ENCODE measurements around the gene DAPL1.
"Not testable (repeated sequence)": the region's sequence is repeated elsewhere in the genome, so short reads cannot be mapped to it uniquely, and the experiment has no call there.

Gene DAPL1

DNA sequence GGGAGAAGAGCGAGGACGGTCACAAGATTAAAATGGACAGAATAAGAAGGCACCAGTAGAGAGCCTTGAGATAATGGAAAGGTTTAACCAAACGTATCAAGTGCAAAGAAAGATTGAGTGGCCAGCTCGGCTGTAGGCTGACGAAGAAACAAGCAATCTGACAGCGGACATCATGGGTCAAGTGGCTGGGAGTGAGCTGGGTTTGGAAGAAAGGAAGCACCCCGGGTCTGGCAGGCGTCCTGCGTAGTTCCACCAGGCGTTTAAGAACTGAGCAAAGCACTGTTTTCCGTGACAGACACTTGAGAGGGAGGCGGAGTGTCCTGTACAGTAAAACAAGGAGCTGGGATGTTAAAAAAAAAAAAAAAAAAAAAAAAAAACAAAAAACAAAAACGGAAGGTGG, 27.1 kb downstream of the DAPL1 start:
- no peak for DNase-seq (ENCODE audit: low read depth)

DNA sequence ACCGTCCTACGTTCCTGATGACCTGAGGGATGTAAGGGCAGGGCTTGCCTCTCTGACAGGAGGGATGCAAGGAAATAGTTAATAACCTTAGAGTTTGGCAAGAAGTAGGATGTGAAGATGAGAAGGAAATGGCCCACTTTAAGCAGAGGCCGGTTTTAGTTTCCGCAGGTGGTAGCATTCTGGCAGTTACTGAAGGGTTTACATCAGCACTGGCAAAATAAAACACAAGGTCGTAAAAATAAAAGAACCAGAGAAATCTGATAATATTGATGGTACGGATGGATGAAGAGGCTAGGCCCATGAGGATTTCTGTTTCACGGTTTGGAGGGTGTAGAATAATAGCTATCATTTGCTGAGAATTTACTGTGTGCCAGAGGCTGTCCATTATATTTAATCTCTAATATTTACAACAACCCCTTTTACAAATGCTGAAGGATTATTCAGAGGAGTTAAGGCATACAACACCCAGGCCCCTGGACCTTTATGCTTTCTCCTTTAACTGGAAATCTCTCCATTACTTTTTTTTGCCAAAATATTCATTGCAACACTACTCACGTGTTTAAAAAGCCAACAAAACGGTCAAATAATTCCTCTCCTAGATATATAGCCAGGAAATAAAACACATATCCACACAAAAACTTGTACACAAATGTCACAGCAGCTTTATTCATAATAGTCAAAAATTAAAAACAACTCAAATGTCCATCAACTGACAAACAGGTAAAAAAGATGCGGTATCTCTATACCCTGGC, 28.5 kb downstream of the DAPL1 start:
- no peak for DNase-seq (ENCODE audit: low read depth)

DNA sequence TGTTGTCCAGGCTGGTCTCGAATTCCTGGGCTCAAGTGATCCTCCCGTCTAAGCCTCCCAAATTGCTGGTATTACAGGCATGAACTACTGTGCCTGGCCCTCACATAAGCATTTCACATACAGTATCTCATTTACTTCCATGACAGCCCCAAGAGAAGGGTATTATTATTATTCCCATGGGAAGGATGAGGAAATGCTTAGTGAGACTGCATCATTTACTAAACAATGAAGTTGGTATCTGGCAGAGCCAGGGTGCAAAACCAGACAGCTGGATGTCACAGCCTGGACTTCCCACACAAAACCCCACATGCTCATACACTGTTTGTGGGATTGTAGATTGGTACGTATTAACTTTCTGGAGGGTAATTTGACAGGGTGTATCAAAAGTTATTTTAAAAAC, 29.9 kb downstream of the DAPL1 start:
- no peak for DNase-seq (ENCODE audit: low read depth)

DNA sequence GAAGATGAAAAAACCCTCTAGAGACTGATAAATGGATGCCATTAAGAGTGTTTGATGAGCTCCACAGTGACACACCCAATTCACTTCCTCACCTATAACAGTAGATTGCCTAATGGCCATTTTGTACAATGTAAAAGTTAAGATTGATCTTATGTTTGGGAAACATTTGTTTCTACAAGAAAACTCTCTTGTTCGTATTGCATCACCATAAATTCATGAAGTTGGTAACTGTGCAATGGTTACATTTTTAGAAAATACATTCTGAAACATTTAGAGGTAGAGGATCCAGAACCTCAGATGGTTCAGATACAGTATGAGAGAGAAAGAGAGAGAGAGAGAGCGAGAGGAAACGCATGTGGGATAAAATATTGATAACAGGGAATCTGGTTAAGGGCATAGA, 31.8 kb downstream of the DAPL1 start:
- no peak for DNase-seq (ENCODE audit: low read depth)

DNA sequence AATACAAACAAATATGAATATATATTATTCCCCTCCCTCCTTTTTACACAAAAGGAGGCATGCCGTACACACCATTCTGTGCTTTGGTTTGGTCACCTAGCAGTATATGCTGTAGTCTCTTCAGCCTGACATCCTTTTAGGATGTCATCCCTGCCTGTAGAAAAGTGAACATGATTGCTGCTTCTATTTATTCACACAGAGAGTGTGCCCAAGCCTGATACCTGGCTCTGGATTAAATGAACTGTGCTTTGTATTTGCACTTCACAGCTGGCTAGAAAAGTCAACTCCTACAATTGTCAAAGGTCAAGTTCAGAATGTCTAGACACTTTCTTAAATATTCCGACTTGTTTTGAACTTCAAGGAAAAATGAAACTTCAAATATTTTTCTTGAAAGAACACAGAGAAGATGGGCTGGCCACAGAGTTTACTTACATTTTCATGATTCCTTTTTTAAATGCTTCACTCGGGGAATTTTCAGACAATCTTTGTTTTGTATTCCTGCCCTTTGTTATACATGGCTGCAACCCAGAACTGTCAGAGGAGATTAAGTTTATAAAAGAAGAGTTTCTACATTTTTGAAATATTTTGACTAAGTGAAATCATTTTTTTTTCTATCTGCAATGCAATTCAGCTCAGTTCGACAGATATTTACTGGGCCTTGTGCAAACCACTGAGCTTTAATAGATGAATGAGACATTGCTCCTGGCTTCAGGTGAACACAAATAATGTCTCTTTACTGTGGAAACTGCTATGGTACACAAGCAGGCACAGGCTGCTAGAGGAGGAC, 33.5 kb downstream of the DAPL1 start:
- DNase-seq (ENCODE audit: low read depth): no peak

DNA sequence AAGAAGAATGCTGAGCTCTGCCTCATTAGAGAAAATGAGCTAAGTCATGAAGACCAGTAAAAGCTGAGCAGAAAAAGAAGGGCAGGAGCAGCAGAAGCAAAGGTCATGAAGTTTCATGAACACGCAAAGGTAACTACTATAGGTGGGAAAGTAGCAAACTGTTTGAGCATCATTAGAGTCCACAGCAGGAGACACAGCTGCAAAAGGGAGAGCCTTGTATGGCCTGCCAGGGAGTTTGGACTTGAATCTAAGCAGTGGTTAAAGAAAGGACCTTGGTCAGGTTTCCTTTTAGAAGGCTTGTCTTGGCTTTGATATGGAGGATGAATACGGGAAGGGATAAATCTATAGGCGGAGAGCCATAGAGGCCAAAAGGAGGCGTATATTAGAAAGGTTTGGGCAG, 34.0 kb downstream of the DAPL1 start:
- DNase-seq (ENCODE audit: low read depth): no peak

DNA sequence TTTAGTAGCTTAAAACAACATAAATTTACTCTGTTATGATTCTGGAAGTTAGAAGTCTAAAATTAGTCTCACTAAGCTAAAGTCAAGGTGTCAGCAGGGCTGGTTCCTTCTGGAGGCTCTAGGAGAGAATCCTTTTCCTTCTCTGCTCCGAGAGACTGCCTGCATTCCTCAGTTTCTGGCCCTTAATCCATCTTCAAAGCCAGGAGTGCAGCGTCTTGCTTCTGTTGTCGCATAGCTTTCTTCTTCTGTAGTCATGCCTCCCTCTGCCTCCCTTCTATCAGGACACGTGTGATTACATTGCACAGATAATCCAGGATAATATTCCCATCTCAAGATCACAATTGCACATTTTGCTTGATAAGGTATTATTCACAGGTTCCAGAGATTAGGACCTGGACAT, 35.1 kb downstream of the DAPL1 start:
- DNase-seq (ENCODE audit: low read depth): no peak

DNA sequence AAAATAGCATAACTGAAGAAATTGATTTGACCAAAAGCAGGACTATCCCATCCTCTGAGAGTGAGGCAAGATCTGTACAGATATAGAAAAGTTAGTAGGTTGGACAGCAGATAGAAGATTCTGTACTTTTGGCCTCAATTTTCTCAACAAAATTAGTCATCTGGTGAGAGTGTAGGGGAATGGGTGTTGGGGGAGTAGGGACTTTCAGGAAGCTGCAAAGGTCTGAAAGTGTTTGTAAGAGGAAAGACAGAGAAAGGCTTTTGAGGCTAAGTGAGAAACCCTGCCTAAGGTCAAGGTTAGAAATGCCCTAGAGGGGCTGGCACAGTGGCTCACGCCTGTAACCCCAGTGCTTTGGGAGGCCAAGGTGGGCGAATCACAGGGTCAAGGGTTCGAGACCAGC, 40.3 kb downstream of the DAPL1 start:
- DNase-seq (ENCODE audit: low read depth): no peak

DNA sequence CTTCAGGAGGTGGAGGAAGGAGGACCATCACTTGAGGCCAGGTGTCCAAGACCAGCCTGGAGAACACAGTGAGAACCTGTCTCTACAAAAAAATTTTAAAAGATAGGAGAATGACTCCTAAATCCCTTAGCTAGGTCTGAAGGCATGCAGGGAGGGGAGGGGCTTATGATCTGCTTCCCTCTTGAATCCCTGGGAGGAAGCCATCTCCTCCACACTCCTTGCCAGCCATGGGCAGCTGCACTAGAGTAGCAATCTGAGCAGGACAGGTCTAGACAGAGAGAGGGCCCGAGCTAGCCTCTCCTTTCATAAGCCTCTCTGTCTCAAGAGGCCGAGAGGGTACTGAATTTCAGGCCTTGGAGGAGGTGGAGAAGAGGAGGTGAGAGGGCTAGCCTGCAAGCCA, 42.5 kb downstream of the DAPL1 start:
- no peak for DNase-seq (ENCODE audit: low read depth)

DNA sequence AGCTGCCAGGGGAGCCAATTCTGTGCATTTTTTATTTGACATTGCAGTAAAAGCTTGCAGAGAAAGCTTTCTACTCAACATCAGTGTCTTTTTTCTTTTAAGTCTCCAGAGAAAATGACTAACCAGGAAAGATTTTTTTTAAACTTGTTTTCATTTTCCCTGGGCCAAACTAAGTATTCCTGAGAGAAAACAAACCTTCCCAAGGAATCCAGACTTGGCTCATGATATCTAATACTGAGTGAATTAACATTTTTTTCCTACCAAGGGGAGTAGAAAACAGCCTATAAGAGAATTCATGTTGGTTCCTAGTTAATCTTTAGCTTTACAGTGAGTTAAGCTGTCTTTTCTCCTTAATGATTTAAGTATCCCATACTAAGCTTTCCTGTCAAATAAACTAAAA, 46.7 kb downstream of the DAPL1 start:
- no peak for DNase-seq (ENCODE audit: low read depth)

DNA sequence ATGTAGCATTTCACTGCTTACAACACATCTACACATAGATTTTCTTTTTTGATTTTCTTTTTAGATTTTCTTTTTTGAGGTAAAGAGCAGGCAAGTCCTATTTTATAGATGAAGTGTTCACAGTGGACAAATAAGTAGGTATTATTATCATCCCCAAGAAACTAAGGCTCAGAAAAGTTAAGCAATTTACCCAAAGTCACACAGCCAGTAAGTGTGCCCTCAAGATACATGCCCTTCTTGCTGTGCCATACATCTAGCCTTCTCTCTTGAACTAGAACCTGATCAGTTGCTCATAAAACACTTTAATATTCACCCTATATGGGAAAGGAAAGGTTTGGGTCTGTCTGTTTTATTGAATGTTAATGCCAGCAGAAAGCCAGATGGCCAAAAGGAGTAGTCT, 50.3 kb downstream of the DAPL1 start:
- DNase-seq (ENCODE audit: low read depth): no peak

DNA sequence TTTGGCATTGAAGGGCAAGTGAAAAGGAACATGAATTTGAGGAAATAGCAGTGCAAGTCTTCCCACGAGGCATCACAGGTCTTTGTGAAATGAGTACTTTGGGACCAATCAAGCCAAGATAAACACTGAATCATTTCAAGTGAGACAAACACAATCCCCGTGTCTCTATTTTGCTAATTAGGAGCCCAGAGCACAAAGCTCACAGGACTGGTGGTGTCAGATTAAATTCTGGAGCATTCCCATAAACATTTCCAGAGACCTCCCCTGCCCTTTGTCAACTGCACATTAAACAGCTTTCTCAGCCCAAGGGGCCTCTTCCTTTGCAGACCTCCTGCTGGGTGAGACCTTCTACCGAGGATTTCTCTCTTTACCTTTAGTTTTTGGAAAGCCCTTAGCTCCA, 50.7 kb downstream of the DAPL1 start:
- DNase-seq (ENCODE audit: low read depth): no peak

DNA sequence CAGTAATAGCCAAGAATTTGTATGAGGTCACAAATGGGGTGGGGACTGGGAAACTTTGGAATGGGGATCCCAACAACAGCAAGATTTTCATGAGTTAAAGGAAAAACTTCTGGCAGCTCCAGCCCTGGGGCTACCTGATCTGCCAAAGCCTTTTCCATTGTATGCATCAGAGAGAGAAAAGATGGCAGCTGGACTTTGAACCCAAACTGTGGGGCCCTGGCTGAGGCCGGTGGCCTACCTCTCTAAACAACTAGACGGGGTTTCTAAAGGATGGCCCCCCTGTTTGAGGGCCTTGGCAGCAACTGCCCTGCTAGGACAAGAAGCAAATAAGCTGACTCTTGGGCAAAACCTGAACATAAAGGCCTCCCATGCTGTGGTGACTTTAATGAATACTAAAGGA, 52.4 kb downstream of the DAPL1 start:
- DNase-seq (ENCODE audit: low read depth): not testable (repeated sequence)

DNA sequence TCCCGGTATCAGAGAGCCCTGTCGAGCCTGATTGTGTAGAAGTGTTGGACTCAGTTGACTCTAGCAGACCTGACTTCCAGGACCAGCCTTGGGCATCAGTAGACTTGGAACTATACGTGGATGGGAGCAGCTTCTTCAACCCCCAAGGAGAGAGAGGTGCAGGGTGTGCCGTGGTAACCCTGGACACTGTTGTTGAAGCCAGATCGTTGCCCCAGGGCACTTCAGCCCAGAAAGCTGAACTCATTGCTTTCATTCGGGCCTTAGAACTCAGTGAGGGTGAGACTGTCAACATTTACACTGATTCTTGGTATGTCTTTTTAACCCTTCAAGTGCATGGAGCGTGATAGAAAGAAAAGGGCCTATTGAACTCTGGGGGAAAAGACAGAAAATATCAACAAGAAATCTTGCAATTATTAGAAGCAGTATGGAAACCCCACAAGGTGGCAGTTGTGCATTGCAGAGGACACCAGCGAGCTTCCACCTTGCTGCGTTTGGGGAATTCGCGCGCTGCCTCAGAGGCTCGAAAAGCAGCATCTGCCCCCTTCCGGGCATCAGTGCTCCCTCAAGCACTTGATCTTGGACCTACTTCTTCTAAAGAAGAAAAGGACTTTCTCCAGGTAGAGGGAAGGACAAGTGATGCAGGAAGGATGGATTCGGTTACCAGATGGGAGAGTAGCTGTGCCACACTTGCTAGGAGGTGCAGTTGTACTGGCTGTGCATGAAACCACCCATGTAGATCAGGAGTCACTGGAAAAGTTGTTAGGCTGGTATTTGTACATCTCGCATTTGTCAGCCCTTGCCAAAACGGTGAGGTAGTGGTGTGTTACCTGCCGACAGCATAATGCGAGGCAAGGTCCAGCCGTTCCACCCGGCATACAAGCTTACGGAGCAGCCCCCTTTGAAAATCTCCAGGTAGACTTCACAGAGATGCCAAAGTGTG, 53.2 kb downstream of the DAPL1 start:
- not testable (repeated sequence) for DNase-seq (ENCODE audit: low read depth)

DNA sequence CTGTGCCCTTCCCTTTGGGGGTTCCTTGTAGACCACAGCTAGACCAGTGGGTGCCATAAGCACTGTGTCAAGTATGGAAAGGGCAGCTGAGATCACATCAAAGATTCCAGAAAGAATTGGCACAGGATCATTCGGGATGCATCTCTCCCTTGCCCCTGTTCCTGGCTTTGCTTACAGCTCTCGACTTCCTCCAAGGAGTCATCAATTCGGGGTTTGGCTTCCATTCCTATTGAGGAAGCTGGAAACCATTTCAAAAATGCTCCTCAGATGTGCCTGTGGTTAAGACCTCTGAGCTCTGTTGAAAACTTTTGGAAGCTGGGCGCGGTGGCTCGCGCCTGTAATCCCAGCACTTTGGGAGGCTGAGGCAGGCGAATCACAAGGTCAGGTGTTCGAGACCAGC, 65.1 kb downstream of the DAPL1 start:
- not testable (repeated sequence) for DNase-seq (ENCODE audit: low read depth)

DNA sequence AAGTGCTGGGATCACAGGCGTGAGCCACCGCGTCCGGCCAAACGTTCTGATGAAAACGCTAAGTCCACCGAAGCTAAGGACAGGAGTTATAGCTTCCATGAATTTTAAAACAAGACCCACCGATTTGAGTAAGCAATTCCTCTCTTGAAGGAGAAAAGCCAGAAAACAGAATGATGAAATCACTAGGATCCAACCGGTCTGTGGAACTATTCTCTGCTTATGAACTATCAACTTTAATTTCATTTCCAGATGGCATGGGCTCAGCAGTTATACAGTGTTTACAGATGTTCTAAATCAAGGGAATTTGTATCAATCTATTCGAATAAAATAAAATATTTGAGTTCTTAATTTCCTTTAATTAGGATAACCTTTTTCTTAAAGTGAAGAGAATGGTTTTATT, 66.5 kb downstream of the DAPL1 start:
- DNase-seq (ENCODE audit: low read depth): not testable (repeated sequence)

DNA sequence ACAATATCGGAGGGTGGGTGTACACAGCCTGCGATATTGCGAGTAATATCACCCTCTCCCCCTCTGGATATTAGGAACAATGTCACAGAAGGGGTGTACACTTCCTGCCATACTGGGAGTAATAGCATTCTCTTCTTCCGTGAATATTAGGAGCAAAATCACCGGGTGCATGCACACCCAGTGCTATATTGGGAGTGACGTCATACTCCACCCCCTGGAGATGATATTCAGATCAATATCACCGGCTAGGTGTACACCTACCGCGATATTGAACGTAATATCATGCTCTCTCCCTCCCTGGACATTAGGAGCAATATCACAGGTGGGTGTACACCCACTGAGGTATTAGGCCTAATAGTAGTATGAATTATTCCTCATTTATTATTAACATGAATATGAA, 70.4 kb downstream of the DAPL1 start:
- DNase-seq (ENCODE audit: low read depth): not testable (repeated sequence)
